Measurements from ENCODE around the gene MTNR1A. TPM values are rescaled to one million over a fixed set of nuclear protein-coding genes. Genes with fewer than 3 reads are reported as not detected.

Gene MTNR1A
- total and polyA plus RNA-seq, 9 donors, result not detected

GRCh38 chr4:186543206-186543605 is 12.2 kb downstream of the MTNR1A start:
- TF ChIP-seq, protein P1, sequence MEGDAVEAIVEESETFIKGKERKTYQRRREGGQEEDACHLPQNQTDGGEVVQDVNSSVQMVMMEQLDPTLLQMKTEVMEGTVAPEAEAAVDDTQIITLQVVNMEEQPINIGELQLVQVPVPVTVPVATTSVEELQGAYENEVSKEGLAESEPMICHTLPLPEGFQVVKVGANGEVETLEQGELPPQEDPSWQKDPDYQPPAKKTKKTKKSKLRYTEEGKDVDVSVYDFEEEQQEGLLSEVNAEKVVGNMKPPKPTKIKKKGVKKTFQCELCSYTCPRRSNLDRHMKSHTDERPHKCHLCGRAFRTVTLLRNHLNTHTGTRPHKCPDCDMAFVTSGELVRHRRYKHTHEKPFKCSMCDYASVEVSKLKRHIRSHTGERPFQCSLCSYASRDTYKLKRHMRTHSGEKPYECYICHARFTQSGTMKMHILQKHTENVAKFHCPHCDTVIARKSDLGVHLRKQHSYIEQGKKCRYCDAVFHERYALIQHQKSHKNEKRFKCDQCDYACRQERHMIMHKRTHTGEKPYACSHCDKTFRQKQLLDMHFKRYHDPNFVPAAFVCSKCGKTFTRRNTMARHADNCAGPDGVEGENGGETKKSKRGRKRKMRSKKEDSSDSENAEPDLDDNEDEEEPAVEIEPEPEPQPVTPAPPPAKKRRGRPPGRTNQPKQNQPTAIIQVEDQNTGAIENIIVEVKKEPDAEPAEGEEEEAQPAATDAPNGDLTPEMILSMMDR (IDR thresholded peaks at IDR 0.05), result no peak
- TF ChIP-seq POLR2A (IDR thresholded peaks at IDR 0.05) (no peak), EP300 (IDR thresholded peaks at IDR 0.05) (no peak)
- intact Hi-C loops (cut with DNase I), result no loop called here
- H3K27me3 ChIP-seq, result no peaks in the 10 kb centered on the region
- no peak for DNase-seq
- 69 to 77% (median 73%) methylated on average over 2 of the region's 2 CpGs for WGBS, 3 donors
- H3K36me3 ChIP-seq, result no peaks in the 10 kb centered on the region
- no peaks in the 10 kb centered on the region for H3K9me3 ChIP-seq
- H3K4me3 ChIP-seq, result no peak overlapping the region
- no peaks in the 10 kb centered on the region for H3K4me1 ChIP-seq (ENCODE audit: insufficient read depth)
- no peak overlapping the region for H3K27ac ChIP-seq

GRCh38 chr4:186541801-186542200 is 13.6 kb downstream of the MTNR1A start:
- no peaks in the 10 kb centered on the region for H3K9me3 ChIP-seq
- intact Hi-C loops (cut with DNase I), result no loop called here
- WGBS, 3 donors, result 76 to 84% (median 79%) methylated on average over 4 of the region's 4 CpGs

DNA sequence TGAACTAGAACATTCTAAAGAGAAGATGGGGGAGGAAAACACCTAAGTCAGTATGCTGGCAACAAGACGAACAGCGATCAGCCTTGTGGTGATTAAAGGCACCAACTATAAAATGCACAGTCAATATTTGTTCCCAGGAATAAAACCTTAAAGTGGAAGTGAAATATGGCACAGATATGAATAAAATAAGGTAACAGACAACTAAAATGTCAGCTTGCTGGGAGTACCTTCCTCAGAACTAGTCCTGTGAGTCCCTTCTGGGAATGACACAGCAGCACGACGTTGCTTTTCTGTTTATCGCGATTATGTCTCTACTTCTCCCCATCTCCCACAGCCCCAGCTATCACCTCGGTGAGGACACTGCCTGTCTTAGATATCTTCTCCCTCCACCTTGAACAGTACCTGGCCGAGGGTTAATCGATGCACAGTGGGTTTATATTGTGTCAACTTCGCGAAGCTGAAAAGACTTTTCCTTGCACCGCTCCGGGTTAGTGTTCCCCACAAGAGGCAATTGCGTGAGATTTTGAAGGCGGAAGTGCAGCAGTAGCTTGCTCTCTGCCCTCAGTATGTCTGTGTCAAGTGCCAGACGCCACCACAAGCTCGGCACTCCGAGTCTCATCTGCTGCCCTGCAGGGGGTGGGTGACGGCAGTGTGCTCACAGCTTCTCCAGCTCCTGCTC is 17.4 kb downstream of the MTNR1A start:
- Histone ChIP-seq H3K27me3 (no peaks in the 10 kb centered on the region), H3K4me3 (no peak overlapping the region), H3K27ac (no peak overlapping the region), H3K36me3 (no peaks in the 10 kb centered on the region), H3K4me1 (ENCODE audit: insufficient read depth) (no peaks in the 10 kb centered on the region), H3K9me3 (no peaks in the 10 kb centered on the region)
- intact Hi-C loops (cut with DNase I), result no loop called here
- WGBS, 3 donors, result 75 to 79% (median 77%) methylated on average over 19 of the region's 19 CpGs
- no peak for TF ChIP-seq EP300 (IDR thresholded peaks at IDR 0.05)
- TF ChIP-seq POLR2A (IDR thresholded peaks at IDR 0.05), result no peak
- TF ChIP-seq, protein P1 (IDR thresholded peaks at IDR 0.05), result no peak
- DNase-seq, result no peak

More at GRCh38 chr4:186541801-186542200, 13.6 kb downstream of the MTNR1A start:
- no peaks in the 10 kb centered on the region for H3K36me3 ChIP-seq
- no peak overlapping the region for H3K27ac ChIP-seq
- H3K27me3 ChIP-seq, result no peaks in the 10 kb centered on the region
- no peak for DNase-seq
- TF ChIP-seq EP300 (IDR thresholded peaks at IDR 0.05) (no peak), POLR2A (IDR thresholded peaks at IDR 0.05) (no peak)
- TF ChIP-seq, protein P1 (IDR thresholded peaks at IDR 0.05), result no peak
- H3K4me1 ChIP-seq (ENCODE audit: insufficient read depth), result no peaks in the 10 kb centered on the region
- H3K4me3 ChIP-seq, result no peak overlapping the region

DNA sequence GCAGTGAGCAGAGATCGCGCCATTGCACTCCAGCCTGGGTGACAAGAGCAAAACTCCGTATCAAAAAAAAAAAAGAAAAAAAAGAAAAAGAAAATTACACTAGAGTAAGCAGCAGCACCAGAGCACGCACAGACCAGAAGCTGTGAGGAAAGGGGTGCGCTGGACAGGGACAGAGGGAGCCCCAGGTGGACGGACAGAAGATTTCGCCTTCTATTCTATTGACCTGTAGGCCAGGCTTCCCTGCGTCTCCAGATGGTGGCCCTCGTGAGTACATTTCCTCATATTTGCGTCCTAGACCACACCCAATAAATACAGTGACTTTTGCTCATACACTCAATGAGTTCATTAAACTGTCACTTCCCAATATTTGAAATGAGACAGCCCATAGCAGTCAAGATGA is 19.1 kb downstream of the MTNR1A start:
- no peak for DNase-seq
- H3K4me3 ChIP-seq, result no peak overlapping the region
- 78 to 84% (median 81%) methylated on average over 10 of the region's 10 CpGs for WGBS, 3 donors
- no peaks in the 10 kb centered on the region for H3K4me1 ChIP-seq (ENCODE audit: insufficient read depth)
- no peaks in the 10 kb centered on the region for H3K36me3 ChIP-seq
- TF ChIP-seq EP300 (IDR thresholded peaks at IDR 0.05) (no peak), POLR2A (IDR thresholded peaks at IDR 0.05) (no peak)
- TF ChIP-seq, protein P1 (IDR thresholded peaks at IDR 0.05), result no peak
- H3K9me3 ChIP-seq, result no peaks in the 10 kb centered on the region
- no peaks in the 10 kb centered on the region for H3K27me3 ChIP-seq
- intact Hi-C loops (cut with DNase I), result no loop called here
- no peak overlapping the region for H3K27ac ChIP-seq

All from ovary (tissue), 9 donors.